GM10248 (cell line): ENCODE data around the gene HSF4.

Source experiments
- CTCF ChIA-PET: fragments of 300-600 bp; sonication (Branson Sonifier 250); formaldehyde crosslinking; extraction: SDS; loops from one replicate; lab custom pipeline; 2021; ENCODE audit warnings: antibody characterized with exemption; lab: Yijun Ruan, JAX
- POLR2A ChIA-PET: fragments of 350-650 bp; sonication (Branson Sonifier 250); formaldehyde crosslinking; extraction: SDS; loops from one replicate; lab custom pipeline; 2020; ENCODE audit warnings: antibody characterized with exemption; lab: Yijun Ruan, JAX
- DNase-seq: peaks from one replicate; pipeline ENCODE4 v3.0.0; 2012; ENCODE audit errors: extremely low spot score
- CTCF ChIP-seq: IDR thresholded peaks from 2 replicates; pipeline ENCODE4 v1.5.1; 2012; ENCODE audit warnings: mild to moderate bottlenecking, low read depth; ENCODE audit errors: extremely low read depth, missing control alignments, control extremely low read depth

HSF4 gene

DNA sequence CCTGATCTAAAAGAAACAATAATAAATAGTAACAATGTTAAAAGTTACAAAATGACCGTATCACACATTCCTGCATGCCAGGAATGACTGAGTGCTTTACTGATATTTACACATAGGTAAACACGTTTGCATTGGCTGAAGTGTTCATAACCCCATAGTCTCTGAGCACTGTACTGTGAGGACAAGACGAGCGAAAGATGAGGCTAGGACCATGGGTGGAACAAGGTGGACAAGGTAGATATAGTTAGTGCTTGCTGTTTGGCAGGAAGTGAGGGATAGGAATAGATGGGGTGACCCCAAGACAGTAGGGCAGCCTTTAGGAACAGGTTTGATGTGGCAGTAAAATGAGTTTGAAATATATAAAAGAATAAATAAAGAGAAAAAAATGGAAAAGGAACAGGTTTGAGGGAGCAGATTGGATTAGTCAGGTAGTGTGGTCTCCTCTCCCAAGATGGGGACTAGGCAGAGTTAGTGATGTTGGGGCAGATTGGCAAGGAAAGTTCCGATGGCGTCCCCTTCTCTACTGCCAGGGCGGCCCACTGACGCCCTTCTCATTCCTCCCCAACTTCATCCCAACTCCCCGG lies 27.0 kb downstream of the HSF4 start:
- CTCF ChIA-PET: interaction anchor here (0.8 to 1.7 kb wide), 3 partner anchors 21 to 174 kb away, joined by 3 to 6 read pairs (median 3); partner anchors contain the start of gene NOL3
- DNase-seq: no peak
- TF ChIP-seq CTCF: no peak
- POLR2A ChIA-PET: no interaction called here

- TF ChIP-seq CTCF: no peak
- POLR2A ChIA-PET: interaction anchor here (0.6 to 0.7 kb wide), 3 partner anchors 41 to 1715 kb away, joined by 3 to 4 read pairs (median 3); partner anchors contain the start of gene B3GNT9
- CTCF ChIA-PET: interaction anchor here (0.8 to 1.9 kb wide), 7 partner anchors 14 to 37 kb away, joined by 3 to 7 read pairs (median 3); partner anchors contain the start of genes FBXL8, NOL3 and TRADD
- DNase-seq: peak; percentile 95
These were observed 27.6 kb downstream of the HSF4 start, which contains the start of gene E2F4 for GRCh38 chr16:67191995-67192681. E2F4 (plus strand) TSS chr16:67192155; CDS start chr16:67192228, 73 bp downstream.

DNA sequence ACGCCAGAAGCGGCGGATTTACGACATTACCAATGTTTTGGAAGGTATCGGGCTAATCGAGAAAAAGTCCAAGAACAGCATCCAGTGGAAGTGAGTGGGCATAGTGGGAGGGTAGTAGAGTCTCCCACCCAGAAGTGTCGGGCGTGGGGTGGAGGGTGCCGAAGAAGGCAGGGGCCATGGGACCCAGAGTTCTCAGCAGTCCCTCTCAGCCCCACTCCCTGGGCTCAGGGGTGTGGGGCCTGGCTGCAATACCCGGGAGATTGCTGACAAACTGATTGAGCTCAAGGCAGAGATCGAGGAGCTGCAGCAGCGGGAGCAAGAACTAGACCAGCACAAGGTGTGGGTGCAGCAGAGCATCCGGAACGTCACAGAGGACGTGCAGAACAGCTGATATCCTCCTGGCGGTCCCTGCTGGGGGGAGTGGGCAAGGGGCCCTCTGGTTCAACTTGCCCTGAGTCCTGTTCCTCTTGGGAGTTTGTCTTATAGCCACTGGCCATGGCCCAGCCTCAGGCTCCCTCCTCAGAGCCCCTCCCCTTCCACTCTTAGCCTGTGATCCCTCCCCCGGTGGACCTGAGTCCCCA lies 28.3 kb downstream of the HSF4 start:
- no peak for DNase-seq
- ChIA-PET CTCF (interaction anchor here (0.8 to 1.9 kb wide), 6 partner anchors 13 to 38 kb away, joined by 3 to 7 read pairs (median 3); partner anchors contain the start of genes FBXL8, NOL3 and TRADD), POLR2A (interaction anchor here (0.6 to 0.7 kb wide), 3 partner anchors 42 to 1714 kb away, joined by 3 to 4 read pairs (median 3); partner anchors contain the start of gene B3GNT9)
- TF ChIP-seq CTCF: no peak

- no peak for DNase-seq
- no peak for TF ChIP-seq CTCF
- ChIA-PET CTCF (interaction anchor here (1.5 to 2.6 kb wide), 4 partner anchors 9 to 38 kb away, joined by 4 to 10 read pairs (median 8); partner anchors contain the start of gene TMEM208), POLR2A (interaction anchor here (0.6 kb wide), 1 partner anchor 242 kb away, joined by 5 read pairs; no protein-coding TSS in a partner anchor)
These were observed 29.0 kb downstream of the HSF4 start for GRCh38 chr16:67193536-67193935.

DNA sequence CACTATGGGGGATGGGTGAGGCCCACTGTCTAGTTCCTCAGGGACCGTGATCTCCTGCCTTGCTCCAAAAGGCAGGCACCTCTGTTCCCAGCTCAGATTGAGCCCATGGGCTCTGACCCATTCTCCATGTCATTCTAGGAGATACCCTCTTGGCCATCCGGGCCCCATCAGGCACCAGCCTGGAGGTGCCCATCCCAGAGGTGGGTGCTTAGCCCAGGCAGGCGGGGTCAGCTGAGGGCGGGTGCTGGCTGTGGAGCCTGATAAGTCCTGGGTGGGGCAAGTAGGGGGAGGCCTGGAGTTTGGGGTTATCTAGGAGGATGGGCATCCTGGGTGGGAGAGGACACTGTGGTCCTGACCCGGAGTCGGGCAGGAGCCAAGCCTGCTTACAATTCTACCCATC lies 29.7 kb downstream of the HSF4 start:
- CTCF ChIA-PET: interaction anchor here (1.1 to 2.6 kb wide), 5 partner anchors 9 to 215 kb away, joined by 3 to 10 read pairs (median 4); partner anchors contain the start of gene TMEM208
- DNase-seq: no peak
- POLR2A ChIA-PET: interaction anchor here (0.5 kb wide), 1 partner anchor 334 kb away, joined by 5 read pairs; no protein-coding TSS in a partner anchor

More for the DNA sequence above, 29.7 kb downstream of the HSF4 start:
- no peak for TF ChIP-seq CTCF
